ENCODE results near the gene IL37.
"Not testable (repeated sequence)": the region's sequence is repeated elsewhere in the genome, so short reads cannot be mapped to it uniquely, and the experiment has no call there.

IL37 gene

GRCh38 chr2:112933261-112933660 is 22.3 kb downstream of the IL37 start:
- H3K9ac ChIP-seq = no peak overlapping the region

GRCh38 chr2:112934117-112934516 is 23.2 kb downstream of the IL37 start:
- H3K4me3 ChIP-seq (ENCODE audit: low read depth, low read length); H3K4me2 ChIP-seq (ENCODE audit: low read length); H3K36me3 ChIP-seq (ENCODE audit: control insufficient read depth, insufficient read depth, low read length); H2AFZ ChIP-seq; H3K27me3 ChIP-seq (ENCODE audit: control insufficient read depth, insufficient read depth, low read length); H3K4me1 ChIP-seq; H3K9ac ChIP-seq; H3K9me3 ChIP-seq (ENCODE audit: control insufficient read depth, low read length); H3K79me2 ChIP-seq; H3K27ac ChIP-seq: not testable (repeated sequence)

More at GRCh38 chr2:112933261-112933660, 22.3 kb downstream of the IL37 start:
- no peaks in the 10 kb centered on the region for H3K4me1 ChIP-seq
- no peaks in the 10 kb centered on the region for H3K27me3 ChIP-seq (ENCODE audit: control insufficient read depth, insufficient read depth, low read length)
- no peak overlapping the region for H3K27ac ChIP-seq
- H2AFZ ChIP-seq = no peak overlapping the region
- no peak overlapping the region for H3K4me3 ChIP-seq (ENCODE audit: low read depth, low read length)
- no peaks in the 10 kb centered on the region for H3K79me2 ChIP-seq
- no peak overlapping the region for H3K4me2 ChIP-seq (ENCODE audit: low read length)
- H3K36me3 ChIP-seq (ENCODE audit: control insufficient read depth, insufficient read depth, low read length) = no peaks in the 10 kb centered on the region
- H3K9me3 ChIP-seq (ENCODE audit: control insufficient read depth, low read length) = no peaks in the 10 kb centered on the region
- TF ChIP-seq CTCF (IDR thresholded peaks at IDR 0.05) = no peak

GRCh38 chr2:112936927-112937232 is 25.9 kb downstream of the IL37 start:
- H2AFZ ChIP-seq = no peak overlapping the region
- H3K9ac ChIP-seq = no peak overlapping the region
- no peaks in the 10 kb centered on the region for H3K36me3 ChIP-seq (ENCODE audit: control insufficient read depth, insufficient read depth, low read length)
- H3K4me2 ChIP-seq (ENCODE audit: low read length) = no peak overlapping the region
- H3K79me2 ChIP-seq = no peaks in the 10 kb centered on the region
- no peaks in the 10 kb centered on the region for H3K4me1 ChIP-seq
- H3K4me3 ChIP-seq (ENCODE audit: low read depth, low read length) = no peak overlapping the region
- TF ChIP-seq CTCF (IDR thresholded peaks at IDR 0.05) = no peak
- H3K27me3 ChIP-seq (ENCODE audit: control insufficient read depth, insufficient read depth, low read length) = no peaks in the 10 kb centered on the region
- no peak overlapping the region for H3K27ac ChIP-seq
- no peaks in the 10 kb centered on the region for H3K9me3 ChIP-seq (ENCODE audit: control insufficient read depth, low read length)

GRCh38 chr2:112938904-112939303 is 27.9 kb downstream of the IL37 start:
- no peak overlapping the region for H2AFZ ChIP-seq
- H3K9ac ChIP-seq = no peak overlapping the region
- H3K79me2 ChIP-seq = no peaks in the 10 kb centered on the region
- no peak for TF ChIP-seq CTCF (IDR thresholded peaks at IDR 0.05)
- H3K27ac ChIP-seq = no peak overlapping the region
- H3K4me1 ChIP-seq = no peaks in the 10 kb centered on the region
- no peak overlapping the region for H3K4me2 ChIP-seq (ENCODE audit: low read length)
- H3K4me3 ChIP-seq (ENCODE audit: low read depth, low read length) = no peak overlapping the region
- no peaks in the 10 kb centered on the region for H3K9me3 ChIP-seq (ENCODE audit: control insufficient read depth, low read length)
- no peaks in the 10 kb centered on the region for H3K27me3 ChIP-seq (ENCODE audit: control insufficient read depth, insufficient read depth, low read length)
- no peaks in the 10 kb centered on the region for H3K36me3 ChIP-seq (ENCODE audit: control insufficient read depth, insufficient read depth, low read length)

- H3K4me3 ChIP-seq (ENCODE audit: low read depth, low read length) = no peak overlapping the region
- TF ChIP-seq CTCF (IDR thresholded peaks at IDR 0.05) = no peak
- no peak overlapping the region for H3K9ac ChIP-seq
- H2AFZ ChIP-seq = no peak overlapping the region
- no peak overlapping the region for H3K4me2 ChIP-seq (ENCODE audit: low read length)
- no peaks in the 10 kb centered on the region for H3K9me3 ChIP-seq (ENCODE audit: control insufficient read depth, low read length)
- no peaks in the 10 kb centered on the region for H3K36me3 ChIP-seq (ENCODE audit: control insufficient read depth, insufficient read depth, low read length)
- no peak overlapping the region for H3K27ac ChIP-seq
- no peaks in the 10 kb centered on the region for H3K79me2 ChIP-seq
- H3K27me3 ChIP-seq (ENCODE audit: control insufficient read depth, insufficient read depth, low read length) = no peaks in the 10 kb centered on the region
- no peaks in the 10 kb centered on the region for H3K4me1 ChIP-seq
Measured at GRCh38 chr2:112939425-112939824, 28.5 kb downstream of the IL37 start.

Measured in parathyroid adenoma (tissue), 2 donors.